SHP77 (cell line): Measurements from ENCODE around the gene RPS19.

Experiments
- DNase-seq, 2 experiments: peaks; one replicate each; lab custom pipeline; 2025; lab: John Stamatoyannopoulos, UW

The RPS19 gene

GRCh38 chr19:41859618-41860418, at the start of gene RPS19:
Gene RPS19, plus strand, starts transcription at chr19:41860255. Its CDS starts 520 bp downstream, at chr19:41860775.
- peak; percentile 93 to 96 for DNase-seq

- DNase-seq: no peak
Observed at GRCh38 chr19:41810301-41810700, 49.8 kb upstream of the RPS19 start.

GRCh38 chr19:41811036-41811435, 49.0 kb upstream of the RPS19 start:
- no peak for DNase-seq

- no peak for DNase-seq
Observed at GRCh38 chr19:41811981-41812380, 48.1 kb upstream of the RPS19 start.

- DNase-seq: no peak
Observed at GRCh38 chr19:41813911-41814310, 46.1 kb upstream of the RPS19 start.

- no peak for DNase-seq
Observed at GRCh38 chr19:41815301-41815700, 44.8 kb upstream of the RPS19 start.

- DNase-seq: no peak
Observed at GRCh38 chr19:41816761-41817160, 43.3 kb upstream of the RPS19 start.

- peak; percentile 59 to 67 for DNase-seq
Observed at GRCh38 chr19:41821003-41821735, 38.9 kb upstream of the RPS19 start.

- no peak for DNase-seq
Observed at GRCh38 chr19:41837981-41838708, 21.9 kb upstream of the RPS19 start.

- no peak for DNase-seq
Observed at GRCh38 chr19:41839211-41839610, 20.8 kb upstream of the RPS19 start.

- DNase-seq: no peak
Observed at GRCh38 chr19:41843371-41843770, 16.7 kb upstream of the RPS19 start.

GRCh38 chr19:41844601-41845000, 15.5 kb upstream of the RPS19 start, which contains the start of gene LYPD4:
Gene LYPD4, minus strand, starts transcription at chr19:41844683. Its CDS starts 5,398 bp downstream, at chr19:41839285.
- no peak for DNase-seq

GRCh38 chr19:41845001-41845050, 15.2 kb upstream of the RPS19 start, which contains the start of gene DMRTC2:
Gene DMRTC2, plus strand, starts transcription at chr19:41845042. Its CDS starts 2,387 bp downstream, at chr19:41847429.
- no peak for DNase-seq

GRCh38 chr19:41845051-41845590, 14.9 kb upstream of the RPS19 start:
- no peak for DNase-seq

- DNase-seq: no peak
Observed at GRCh38 chr19:41847351-41848105, 12.5 kb upstream of the RPS19 start.

- DNase-seq: no peak
Observed at GRCh38 chr19:41848666-41849065, 11.4 kb upstream of the RPS19 start.

GRCh38 chr19:41849067-41849466, 11.0 kb upstream of the RPS19 start:
- no peak for DNase-seq

- DNase-seq: no peak
Observed at GRCh38 chr19:41850381-41850780, 9.7 kb upstream of the RPS19 start.

- no peak for DNase-seq
Observed at GRCh38 chr19:41851456-41851855, 8.6 kb upstream of the RPS19 start.

GRCh38 chr19:41853344-41853743, 6.7 kb upstream of the RPS19 start:
- no peak for DNase-seq

- no peak for DNase-seq
Observed at GRCh38 chr19:41853768-41854167, 6.3 kb upstream of the RPS19 start.

GRCh38 chr19:41859213-41859617, 840 bp upstream of the RPS19 start:
- no peak for DNase-seq
